GM18511 (cell line): ENCODE measurements around the gene DNTTIP2.
"Not testable (repeated sequence)": the region's sequence is repeated elsewhere in the genome, so short reads cannot be mapped to it uniquely, and the experiment has no call there.

ENCODE experiments used
- ATAC-seq: cut with Tn5 transposase; IDR thresholded peaks from one replicate; pipeline ENCODE4 v1.9.1; 2021; ENCODE audit warnings: mild to moderate bottlenecking, moderate library complexity; ENCODE audit not compliant: unreplicated experiment

The DNTTIP2 gene

GRCh38 chr1:93876244-93876643 lies 2.8 kb downstream of the DNTTIP2 start:
- ATAC-seq: no peak

GRCh38 chr1:93874025-93874651 lies 4.9 kb downstream of the DNTTIP2 start:
- ATAC-seq: no peak

- no peak for ATAC-seq
Observed at GRCh38 chr1:93871366-93871765, 7.6 kb downstream of the DNTTIP2 start.

- no peak for ATAC-seq
Observed at GRCh38 chr1:93869653-93870052, 9.4 kb downstream of the DNTTIP2 start.

GRCh38 chr1:93868492-93868891 lies 10.5 kb downstream of the DNTTIP2 start:
- ATAC-seq: not testable (repeated sequence)

- ATAC-seq: no peak
Observed at GRCh38 chr1:93865253-93865652, 13.8 kb downstream of the DNTTIP2 start.

GRCh38 chr1:93864175-93864574 lies 14.8 kb downstream of the DNTTIP2 start:
- ATAC-seq: no peak

- not testable (repeated sequence) for ATAC-seq
Observed at GRCh38 chr1:93857653-93858052, 21.4 kb downstream of the DNTTIP2 start.

GRCh38 chr1:93855983-93856382 lies 23.0 kb downstream of the DNTTIP2 start:
- ATAC-seq: not testable (repeated sequence)

- ATAC-seq: no peak
Observed at GRCh38 chr1:93853940-93854339, 25.1 kb downstream of the DNTTIP2 start.

GRCh38 chr1:93851878-93852277 lies 27.1 kb downstream of the DNTTIP2 start:
- ATAC-seq: no peak

GRCh38 chr1:93851327-93851712 lies 27.7 kb downstream of the DNTTIP2 start:
- ATAC-seq: no peak

GRCh38 chr1:93850687-93851326 lies 28.2 kb downstream of the DNTTIP2 start:
- ATAC-seq: not testable (repeated sequence)

GRCh38 chr1:93848350-93848883 lies 30.6 kb downstream of the DNTTIP2 start:
- no peak for ATAC-seq

- peak; percentile 27 for ATAC-seq
Observed at GRCh38 chr1:93847811-93848288, 31.2 kb downstream of the DNTTIP2 start.

GRCh38 chr1:93846992-93847810 lies 31.8 kb downstream of the DNTTIP2 start:
- peak; percentile 74 for ATAC-seq

- ATAC-seq: peak; percentile 57
Observed at GRCh38 chr1:93846206-93846991, 32.6 kb downstream of the DNTTIP2 start.

GRCh38 chr1:93845538-93846205 lies 33.3 kb downstream of the DNTTIP2 start:
- peak; percentile 10 for ATAC-seq

GRCh38 chr1:93844262-93845045 lies 34.6 kb downstream of the DNTTIP2 start:
- no peak for ATAC-seq
